ENCODE measurements around the gene CRCP. TPM values are rescaled to one million over a fixed set of nuclear protein-coding genes. Genes with fewer than 3 reads are reported as not detected.

Gene CRCP
- polyA plus RNA-seq, 1 experiment: 24.7 TPM

GRCh38 chr7:66189695-66190503 is 75.3 kb downstream of the CRCP start:
- TF ChIP-seq CTCF (IDR thresholded peaks at IDR 0.05; ENCODE audit: insufficient read depth, low read depth, low read length): no peak
- no peaks in the 10 kb centered on the region for H3K27me3 ChIP-seq (ENCODE audit: control insufficient read depth, insufficient read depth, low read length)
- no peak overlapping the region for H3K4me3 ChIP-seq (ENCODE audit: low read depth, low read length)
- CTCF ChIA-PET: interaction anchor here (1.0 kb wide), 1 partner anchor 12 kb away, joined by 3 read pairs; no protein-coding TSS in a partner anchor
- no peaks in the 10 kb centered on the region for H3K36me3 ChIP-seq (ENCODE audit: control insufficient read depth, insufficient read depth, low read length)
- POLR2A ChIA-PET: no interaction called here
- no peak for DNase-seq (ENCODE audit: low read depth)

- Histone ChIP-seq H3K36me3 (ENCODE audit: control insufficient read depth, insufficient read depth, low read length) (no peaks in the 10 kb centered on the region), H3K4me3 (ENCODE audit: low read depth, low read length) (no peak overlapping the region), H3K27me3 (ENCODE audit: control insufficient read depth, insufficient read depth, low read length) (no peaks in the 10 kb centered on the region)
- ChIA-PET POLR2A (no interaction called here), CTCF (interaction anchor here (1.0 kb wide), 1 partner anchor 12 kb away, joined by 3 read pairs; no protein-coding TSS in a partner anchor)
- no peak for DNase-seq (ENCODE audit: low read depth)
- no peak for TF ChIP-seq CTCF (IDR thresholded peaks at IDR 0.05; ENCODE audit: insufficient read depth, low read depth, low read length)
Observed at GRCh38 chr7:66190504-66190857, 75.8 kb downstream of the CRCP start.

GRCh38 chr7:66193146-66193725 is 78.6 kb downstream of the CRCP start:
- no peak for DNase-seq (ENCODE audit: low read depth)
- no peaks in the 10 kb centered on the region for H3K36me3 ChIP-seq (ENCODE audit: control insufficient read depth, insufficient read depth, low read length)
- ChIA-PET CTCF (interaction anchor here (2.1 kb wide), 1 partner anchor 11 kb away, joined by 7 read pairs; the partner anchor contains the start of gene TPST1), POLR2A (interaction anchor here (0.6 kb wide), 1 partner anchor 12 kb away, joined by 4 read pairs; no protein-coding TSS in a partner anchor)
- H3K4me3 ChIP-seq (ENCODE audit: low read depth, low read length): no peak overlapping the region
- TF ChIP-seq CTCF (IDR thresholded peaks at IDR 0.05; ENCODE audit: insufficient read depth, low read depth, low read length): no peak
- no peaks in the 10 kb centered on the region for H3K27me3 ChIP-seq (ENCODE audit: control insufficient read depth, insufficient read depth, low read length)

GRCh38 chr7:66198469-66198868 is 83.8 kb downstream of the CRCP start:
- DNase-seq (ENCODE audit: low read depth): no peak
- CTCF ChIA-PET: interaction anchor here (0.6 kb wide), 1 partner anchor 717 kb away, joined by 3 read pairs; no protein-coding TSS in a partner anchor

More at GRCh38 chr7:66198469-66198868, 83.8 kb downstream of the CRCP start:
- no peak for TF ChIP-seq CTCF (IDR thresholded peaks at IDR 0.05; ENCODE audit: insufficient read depth, low read depth, low read length)
- Histone ChIP-seq H3K36me3 (ENCODE audit: control insufficient read depth, insufficient read depth, low read length) (no peaks in the 10 kb centered on the region), H3K27me3 (ENCODE audit: control insufficient read depth, insufficient read depth, low read length) (no peaks in the 10 kb centered on the region), H3K4me3 (ENCODE audit: low read depth, low read length) (no peak overlapping the region)
- POLR2A ChIA-PET: no interaction called here
